GM12874 (cell line): ENCODE data around the gene DCAF8L1.

Source experiments
- TF ChIP-seq, protein P1 (sequence below): IDR thresholded peaks from 2 replicates; pipeline ENCODE4 v1.5.1; 2011; ENCODE audit warnings: low read depth, mild to moderate bottlenecking, control low read depth, low read length, moderate library complexity; ENCODE audit not compliant: insufficient read depth

The DCAF8L1 gene

DNA sequence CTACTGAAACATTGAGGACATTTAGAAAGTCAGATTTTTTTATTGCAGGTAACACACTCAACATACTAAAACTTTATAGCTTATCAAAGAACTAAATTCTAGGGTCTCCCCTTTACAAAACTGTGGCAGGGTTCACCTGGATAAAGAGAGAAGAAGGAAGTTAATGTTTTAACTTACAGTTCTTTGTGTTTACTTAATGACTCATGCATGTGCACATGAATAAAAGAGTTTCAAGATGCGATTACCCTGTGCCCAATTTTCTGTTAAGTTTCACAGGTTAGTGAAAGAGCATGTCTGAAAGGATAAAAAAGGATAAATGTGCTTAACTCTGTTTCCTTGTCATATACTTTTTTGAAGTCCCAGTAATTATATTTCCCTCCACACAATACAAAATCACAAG, 16.8 kb downstream of the DCAF8L1 start:
- TF ChIP-seq, protein P1, sequence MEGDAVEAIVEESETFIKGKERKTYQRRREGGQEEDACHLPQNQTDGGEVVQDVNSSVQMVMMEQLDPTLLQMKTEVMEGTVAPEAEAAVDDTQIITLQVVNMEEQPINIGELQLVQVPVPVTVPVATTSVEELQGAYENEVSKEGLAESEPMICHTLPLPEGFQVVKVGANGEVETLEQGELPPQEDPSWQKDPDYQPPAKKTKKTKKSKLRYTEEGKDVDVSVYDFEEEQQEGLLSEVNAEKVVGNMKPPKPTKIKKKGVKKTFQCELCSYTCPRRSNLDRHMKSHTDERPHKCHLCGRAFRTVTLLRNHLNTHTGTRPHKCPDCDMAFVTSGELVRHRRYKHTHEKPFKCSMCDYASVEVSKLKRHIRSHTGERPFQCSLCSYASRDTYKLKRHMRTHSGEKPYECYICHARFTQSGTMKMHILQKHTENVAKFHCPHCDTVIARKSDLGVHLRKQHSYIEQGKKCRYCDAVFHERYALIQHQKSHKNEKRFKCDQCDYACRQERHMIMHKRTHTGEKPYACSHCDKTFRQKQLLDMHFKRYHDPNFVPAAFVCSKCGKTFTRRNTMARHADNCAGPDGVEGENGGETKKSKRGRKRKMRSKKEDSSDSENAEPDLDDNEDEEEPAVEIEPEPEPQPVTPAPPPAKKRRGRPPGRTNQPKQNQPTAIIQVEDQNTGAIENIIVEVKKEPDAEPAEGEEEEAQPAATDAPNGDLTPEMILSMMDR, result no peak

- TF ChIP-seq, protein P1, result no peak
Observed at GRCh38 chrX:27953171-27953570, 28.1 kb downstream of the DCAF8L1 start.

GRCh38 chrX:27933361-27933760, 47.9 kb downstream of the DCAF8L1 start:
- TF ChIP-seq, protein P1, result no peak
